ENCODE measurements around the gene FRMD4A.

GRCh38 chr10:13917791-13918190, 412.9 kb downstream of the FRMD4A start:
- no peak for TF ChIP-seq CTCF (IDR thresholded peaks at IDR 0.05; ENCODE audit: insufficient read depth, low read length, poor library complexity, severe bottlenecking)
- TF ChIP-seq EZH2phosphoT487 (conservative IDR thresholded peaks at IDR 0.05; ENCODE audit: low read length), result no peak

Measured in SU-DHL-6 (cell line).